Right lobe of liver (tissue), 6 donors: ENCODE results near the gene CDYL. TPM values are rescaled to one million over a fixed set of nuclear protein-coding genes. Genes with fewer than 3 reads are reported as not detected.

Source experiments
- ATAC-seq, 4 donors: fragments of 200-7000 bp; cut with Tn5 transposase; one replicate each; pipeline ENCODE4 v1.9.1; 2020; ENCODE audit warnings: mild to moderate bottlenecking in 4 of 4, moderate library complexity in 4 of 4
- DNase-seq, 3 donors: peaks; one replicate each; pipeline ENCODE4 v3.0.0-alpha.2; 2020
- H3K27ac ChIP-seq, 3 donors: fragments of 200-600 bp; one replicate each; pipeline ENCODE4 v1.8.0; 2022
- H3K27me3 ChIP-seq, 2 donors: fragments of 200-600 bp; one replicate each; pipeline ENCODE4 v1.8.0; 2022
- H3K36me3 ChIP-seq, 4 donors: fragments of 200-600 bp; sonication (generic) in 1 of 4; one replicate each; pipeline versions ENCODE4 v1.5.1 to v1.8.0; 2017 to 2022; ENCODE audit warnings: control low read depth in 1 of 4
- H3K4me1 ChIP-seq, 4 donors: fragments of 200-600 bp; sonication (generic) in 1 of 4; one replicate each; pipeline versions ENCODE4 v1.5.1 to v1.8.0; 2017 to 2022; ENCODE audit warnings: control low read depth in 1 of 4
- H3K4me3 ChIP-seq, 3 donors: fragments of 200-600 bp; one replicate each; pipeline ENCODE4 v1.8.0; 2022
- H3K9me3 ChIP-seq, 4 donors: fragments of 200-600 bp; sonication (generic) in 1 of 4; one replicate each; pipeline versions ENCODE4 v1.5.1 to v1.8.0; 2017 to 2022; ENCODE audit warnings: control low read depth in 1 of 4
- POLR2A ChIP-seq: fragments of 450-650 bp; IDR thresholded peaks from one replicate; pipeline ENCODE4 v1.6.1; 2017; ENCODE audit warnings: antibody characterized with exemption, mild to moderate bottlenecking
- WGBS: methylation state at CpG from one replicate; pipeline ENCODE4 v1.1.6; 2018; ENCODE audit warnings: low coverage, low lambda C conversion rate; ENCODE audit not compliant: insufficient coverage; ENCODE audit errors: missing lambda C conversion rate; 5-methylcytosine and 5-hydroxymethylcytosine counted together
- intact Hi-C, 2 donors: fragments of 100-400 bp; cut with DNase I; formaldehyde crosslinking; loops; one replicate each; pipeline versions ENCODE4 v1.11.2 to v1.14.1; 2022
- total RNA-seq, 6 experiments: library from RNA; depleted of rRNA in 2 of 6; stranded (reverse); fragments of >200 nt in 2 of 6; fragmentation: NEBNext Ultra II Directional in 3 of 6; extraction: Animal tissue kit (Norgen Biotek cat#: 25700) in 3 of 6; gene quantifications; one replicate each; pipeline versions ENCODE4 v1.1.0 to v1.2.4, GENCODE V29; 2016 to 2023
- TF ChIP-seq, protein P1 (sequence below), 4 donors: fragments of 200-600 bp in 3 of 4; fragments of 450-650 bp in 1 of 4; IDR thresholded peaks; one replicate each; pipeline versions ENCODE4 v1.5.1 to v1.8.0; 2016 to 2022; ENCODE audit warnings: antibody characterized with exemption in 4 of 4, mild to moderate bottlenecking in 2 of 4
- donor health status: DM: no; HTN: yes; CAD: no.
- donor health status: DM: no; HTN: no; CAD: no.
- donor health status: DM: no; HTN: no; CAD: no.
- donor health status: DM: no; HTN: yes; CAD: no.
- donor health status: DM: no; HTN: yes; CAD: no.

CDYL gene
- total RNA-seq, 6 experiments from 2014 or later, result 5.0 to 16.1 (median 13.1) TPM

DNA sequence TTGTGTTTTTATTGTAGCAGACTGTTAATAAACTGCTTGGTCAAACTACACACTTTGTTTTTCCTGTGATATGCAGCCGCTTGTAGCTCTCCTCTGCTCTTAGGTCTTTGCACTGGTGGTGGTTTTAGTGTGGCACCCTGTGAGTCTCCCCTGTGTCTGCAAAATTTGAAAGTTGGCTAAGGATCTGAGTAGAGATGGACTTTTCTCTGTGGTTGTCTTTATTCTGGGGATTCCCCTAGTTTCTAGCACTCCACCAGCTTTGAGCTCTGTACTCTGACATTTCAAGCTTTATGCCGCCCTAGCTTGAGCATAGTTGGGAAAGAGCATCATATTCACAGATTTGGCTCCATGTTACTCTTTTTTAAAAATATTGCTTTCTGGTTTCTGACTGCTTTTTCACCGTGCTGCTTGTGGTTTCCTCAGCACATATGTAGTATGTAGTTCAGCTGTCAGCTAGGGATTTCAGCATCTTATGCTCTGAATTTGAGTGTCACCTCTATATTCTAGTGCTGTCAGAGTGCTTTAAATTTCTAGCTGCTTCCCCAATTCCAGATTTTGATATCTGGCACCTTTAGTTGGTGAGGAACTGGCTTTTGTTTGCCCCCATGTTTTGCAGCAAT, 25.4 kb downstream of the CDYL start:
- intact Hi-C loops, result no loop called here

DNA sequence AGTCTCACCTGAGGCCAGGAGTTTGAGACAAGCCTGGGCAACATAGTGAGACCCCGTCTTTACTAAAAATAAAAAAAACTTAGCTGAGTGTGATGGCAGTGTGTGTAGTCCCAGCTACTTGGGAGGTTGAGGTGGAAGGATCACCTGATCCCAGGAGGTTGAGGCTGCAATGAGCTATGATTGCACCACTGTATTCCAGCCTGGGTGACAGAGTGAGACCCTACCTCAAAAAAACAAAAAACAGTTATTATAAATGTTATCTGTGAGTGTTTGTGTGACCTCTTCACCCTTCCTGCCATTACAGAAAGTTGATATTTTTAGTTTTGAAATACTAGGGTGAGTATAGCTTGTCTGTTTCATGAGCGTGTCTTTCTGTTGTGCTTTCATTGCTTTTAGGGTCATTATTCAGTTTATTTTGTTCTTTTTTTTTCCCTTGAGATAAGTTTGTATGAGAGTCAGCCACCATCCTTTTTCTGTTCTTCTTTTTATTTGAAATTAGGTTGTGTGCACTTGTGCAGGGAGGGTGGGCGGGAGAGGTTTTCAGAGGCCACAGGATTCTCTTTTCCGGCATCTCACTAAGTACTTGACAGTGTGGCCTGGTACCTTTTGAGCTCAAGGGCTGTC, 26.2 kb downstream of the CDYL start:
- Histone ChIP-seq H3K27ac (no peak overlapping the region), H3K36me3 (no peaks in the 10 kb centered on the region), H3K4me3 (no peak overlapping the region), H3K4me1 (no peaks in the 10 kb centered on the region), H3K27me3 (no peaks in the 10 kb centered on the region), H3K9me3 (peaks cover 0 to 7% (median 0%) of the 10 kb centered on the region in 4 donors)
- TF ChIP-seq POLR2A, result no peak
- TF ChIP-seq, protein P1, sequence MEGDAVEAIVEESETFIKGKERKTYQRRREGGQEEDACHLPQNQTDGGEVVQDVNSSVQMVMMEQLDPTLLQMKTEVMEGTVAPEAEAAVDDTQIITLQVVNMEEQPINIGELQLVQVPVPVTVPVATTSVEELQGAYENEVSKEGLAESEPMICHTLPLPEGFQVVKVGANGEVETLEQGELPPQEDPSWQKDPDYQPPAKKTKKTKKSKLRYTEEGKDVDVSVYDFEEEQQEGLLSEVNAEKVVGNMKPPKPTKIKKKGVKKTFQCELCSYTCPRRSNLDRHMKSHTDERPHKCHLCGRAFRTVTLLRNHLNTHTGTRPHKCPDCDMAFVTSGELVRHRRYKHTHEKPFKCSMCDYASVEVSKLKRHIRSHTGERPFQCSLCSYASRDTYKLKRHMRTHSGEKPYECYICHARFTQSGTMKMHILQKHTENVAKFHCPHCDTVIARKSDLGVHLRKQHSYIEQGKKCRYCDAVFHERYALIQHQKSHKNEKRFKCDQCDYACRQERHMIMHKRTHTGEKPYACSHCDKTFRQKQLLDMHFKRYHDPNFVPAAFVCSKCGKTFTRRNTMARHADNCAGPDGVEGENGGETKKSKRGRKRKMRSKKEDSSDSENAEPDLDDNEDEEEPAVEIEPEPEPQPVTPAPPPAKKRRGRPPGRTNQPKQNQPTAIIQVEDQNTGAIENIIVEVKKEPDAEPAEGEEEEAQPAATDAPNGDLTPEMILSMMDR (IDR thresholded peaks at IDR 0.05), result no peak
- ATAC-seq (no peak), DNase-seq (no peak)
- intact Hi-C loops, result no loop called here
- WGBS, result 96% methylated on average over 3 of the region's 4 CpGs

More for the DNA sequence above, 25.4 kb downstream of the CDYL start:
- no peak overlapping the region for H3K27ac ChIP-seq
- H3K27me3 ChIP-seq, result no peaks in the 10 kb centered on the region
- H3K4me3 ChIP-seq, result no peak overlapping the region
- ATAC-seq (peak; percentile 38 to 71 (median 67)), DNase-seq (no peak)
- TF ChIP-seq, protein P1 (IDR thresholded peaks at IDR 0.05), result no peak
- no peak for TF ChIP-seq POLR2A
- WGBS, result 61% methylated on average over 3 of the region's 3 CpGs
- H3K9me3 ChIP-seq, result peaks cover 0 to 7% (median 0%) of the 10 kb centered on the region in 4 donors
- H3K4me1 ChIP-seq, result no peaks in the 10 kb centered on the region
- no peaks in the 10 kb centered on the region for H3K36me3 ChIP-seq

DNA sequence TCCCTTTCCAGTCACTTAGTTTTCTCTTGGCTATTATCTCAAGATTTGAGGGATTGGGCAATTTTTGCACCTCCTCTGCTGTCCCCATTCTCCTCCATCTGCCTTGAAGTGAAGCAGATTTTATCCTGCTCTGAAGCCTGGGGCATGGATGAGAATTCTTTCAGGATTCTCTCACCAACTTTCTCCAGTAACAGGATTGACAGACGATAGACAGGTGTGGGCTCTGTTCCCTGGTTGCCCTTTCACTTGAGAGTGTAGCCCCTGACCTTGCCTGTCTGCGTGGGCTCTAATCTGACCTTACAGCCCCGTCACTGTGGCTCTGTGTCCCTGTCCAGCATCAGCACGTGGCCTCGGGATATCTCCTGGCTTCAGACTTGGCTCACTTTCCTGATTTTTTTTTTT, 27.1 kb downstream of the CDYL start:
- Histone ChIP-seq H3K36me3 (no peaks in the 10 kb centered on the region), H3K27ac (no peak overlapping the region), H3K4me3 (no peak overlapping the region), H3K9me3 (peaks cover 0 to 7% (median 0%) of the 10 kb centered on the region in 4 donors), H3K27me3 (no peaks in the 10 kb centered on the region), H3K4me1 (no peaks in the 10 kb centered on the region)
- 8% methylated on average over 5 of the region's 5 CpGs for whole genome bisulfite sequencing
- DNase-seq (no peak), ATAC-seq (peak in 3 of 4 donors; percentile 39 to 43 (median 42))
- intact Hi-C loops, result no loop called here
- TF ChIP-seq POLR2A, result no peak
- TF ChIP-seq, protein P1 (IDR thresholded peaks at IDR 0.05), result no peak

DNA sequence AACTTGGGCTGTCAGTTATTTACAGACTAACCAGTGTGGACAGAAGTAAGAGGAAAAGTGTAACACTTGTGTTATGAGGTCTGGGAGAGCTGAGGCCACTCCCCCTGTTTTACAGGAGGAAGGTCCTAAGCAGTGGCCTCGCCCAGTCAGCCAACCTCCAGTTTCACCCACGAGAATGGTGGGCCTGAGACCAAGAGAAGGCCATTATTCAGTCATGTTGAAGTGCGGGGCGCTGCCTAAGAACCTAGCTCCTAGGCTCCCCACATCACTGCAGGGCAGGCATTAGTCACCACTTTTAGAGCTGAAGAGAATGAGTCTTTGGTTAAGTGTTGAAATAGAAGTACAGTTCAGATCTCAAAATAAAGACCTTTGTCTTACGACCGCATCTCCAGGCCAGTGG, 27.9 kb downstream of the CDYL start:
- Histone ChIP-seq H3K27me3 (no peaks in the 10 kb centered on the region), H3K4me1 (no peaks in the 10 kb centered on the region), H3K9me3 (peaks cover 0 to 7% (median 0%) of the 10 kb centered on the region in 4 donors), H3K36me3 (no peaks in the 10 kb centered on the region), H3K27ac (no peak overlapping the region), H3K4me3 (no peak overlapping the region)
- no peak for ATAC-seq
- WGBS, result 93% methylated on average over 3 of the region's 6 CpGs
- no peak for DNase-seq
- intact Hi-C loops, result no loop called here
- no peak for TF ChIP-seq POLR2A
- TF ChIP-seq, protein P1 (IDR thresholded peaks at IDR 0.05), result no peak
